Measurements from ENCODE around the gene UBXN1.
"Not testable (repeated sequence)": the region's sequence is repeated elsewhere in the genome, so short reads cannot be mapped to it uniquely, and the experiment has no call there.

UBXN1 gene

DNA sequence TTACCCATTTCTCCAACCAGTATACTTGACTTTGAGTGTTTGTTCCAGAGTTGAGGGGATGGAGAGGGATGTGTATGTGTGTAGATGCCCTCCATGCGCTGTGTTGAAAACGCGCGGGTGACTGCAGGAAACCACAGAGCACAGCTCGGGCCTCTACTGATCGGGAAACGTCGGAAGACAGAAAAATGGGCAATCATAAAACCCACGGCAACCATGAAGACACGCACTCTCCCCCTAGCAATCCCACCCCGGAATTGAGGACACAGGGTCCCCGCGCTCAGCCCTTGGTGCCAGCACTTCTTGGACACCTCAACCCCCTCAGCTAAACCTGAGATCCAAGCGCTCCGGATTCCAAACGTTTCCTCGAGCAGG is 7.7 kb downstream of the UBXN1 start:
- DNase-seq = no peak

DNA sequence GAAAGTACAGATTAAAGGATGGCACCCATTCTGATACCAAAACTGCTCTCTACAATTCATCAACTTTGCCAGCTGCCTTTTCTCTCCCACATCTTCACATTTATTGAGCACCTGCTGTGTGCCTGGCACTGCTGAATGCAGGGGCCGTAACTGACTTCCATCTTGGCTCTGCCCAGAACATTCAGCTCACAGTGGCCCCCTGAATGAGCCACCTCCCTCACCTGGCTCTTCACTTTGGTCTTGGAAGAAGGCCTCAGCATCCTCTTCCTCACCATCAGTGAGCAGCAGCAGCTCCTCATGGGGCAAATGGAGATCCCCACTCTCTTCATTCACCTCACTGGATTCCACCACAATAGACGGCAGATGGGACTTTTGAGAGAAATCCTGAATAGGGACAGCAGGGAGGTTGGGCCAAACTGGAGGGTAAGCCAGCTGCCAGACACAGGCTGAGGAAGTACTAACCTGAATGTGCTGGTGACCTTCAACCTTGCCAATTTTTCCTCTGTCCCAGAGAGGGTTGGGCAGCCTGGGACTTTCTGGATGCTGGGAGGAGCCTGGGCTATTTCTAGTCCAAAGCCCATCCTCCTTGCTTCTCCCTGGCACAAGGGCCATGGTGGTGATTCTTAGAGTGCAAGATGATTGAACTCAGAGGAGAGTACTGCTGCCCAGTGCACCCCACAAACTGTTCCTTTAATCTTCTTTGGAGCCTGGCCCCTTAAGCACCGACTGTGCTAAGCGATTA is 9.3 kb downstream of the UBXN1 start:
- no peak for DNase-seq

- DNase-seq = no peak
These were observed 11.4 kb downstream of the UBXN1 start for GRCh38 chr11:62667460-62667859.

GRCh38 chr11:62666259-62666926 is 12.5 kb downstream of the UBXN1 start:
- no peak for DNase-seq

- peak; percentile 62 for DNase-seq
These were observed 13.1 kb downstream of the UBXN1 start for GRCh38 chr11:62665599-62666258.

- DNase-seq = peak; percentile 96
These were observed 13.7 kb downstream of the UBXN1 start, which contains the start of the genes C11orf98 and CSKMT for GRCh38 chr11:62665075-62665598. Gene C11orf98 (minus strand): TSS chr11:62665210. CDS start chr11:62665169, 41 bp downstream. Gene CSKMT (plus strand): TSS chr11:62665312. CDS start chr11:62665880, 568 bp downstream.

GRCh38 chr11:62664405-62665074 is 14.3 kb downstream of the UBXN1 start:
- DNase-seq = peak; percentile 69

DNA sequence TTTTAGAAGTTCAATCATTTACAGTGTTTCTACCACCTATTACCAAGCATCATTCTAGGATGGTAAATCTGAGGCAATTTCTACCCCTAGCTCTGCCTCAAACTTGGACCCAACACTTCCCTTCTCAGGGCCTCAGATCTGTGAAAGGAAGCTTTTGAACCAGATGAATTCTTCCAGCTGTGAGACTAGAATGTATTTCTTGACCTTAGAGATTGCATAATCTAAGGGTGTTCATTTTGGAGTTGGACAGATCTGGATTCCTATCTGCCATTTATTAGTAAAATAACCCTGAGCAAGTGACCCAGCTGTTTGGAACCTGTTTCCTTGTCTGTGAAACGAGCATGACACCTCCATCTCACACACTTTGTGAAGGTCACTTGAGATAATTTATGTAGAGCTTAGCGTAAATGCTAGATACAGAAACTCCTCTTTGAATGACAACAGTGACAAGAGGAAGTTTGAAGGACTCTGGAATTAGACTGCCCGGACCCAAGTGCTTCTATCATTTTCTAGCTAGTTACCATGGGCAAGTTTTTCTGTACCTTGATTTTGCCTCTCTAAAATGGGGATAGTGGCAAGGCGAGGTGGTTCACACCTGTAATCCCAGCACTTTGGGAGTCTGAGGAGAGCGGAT is 22.0 kb downstream of the UBXN1 start:
- DNase-seq = no peak

- DNase-seq = no peak
These were observed 24.6 kb downstream of the UBXN1 start for GRCh38 chr11:62654297-62654696.

GRCh38 chr11:62652161-62653006 is 26.5 kb downstream of the UBXN1 start:
- no peak for DNase-seq

DNA sequence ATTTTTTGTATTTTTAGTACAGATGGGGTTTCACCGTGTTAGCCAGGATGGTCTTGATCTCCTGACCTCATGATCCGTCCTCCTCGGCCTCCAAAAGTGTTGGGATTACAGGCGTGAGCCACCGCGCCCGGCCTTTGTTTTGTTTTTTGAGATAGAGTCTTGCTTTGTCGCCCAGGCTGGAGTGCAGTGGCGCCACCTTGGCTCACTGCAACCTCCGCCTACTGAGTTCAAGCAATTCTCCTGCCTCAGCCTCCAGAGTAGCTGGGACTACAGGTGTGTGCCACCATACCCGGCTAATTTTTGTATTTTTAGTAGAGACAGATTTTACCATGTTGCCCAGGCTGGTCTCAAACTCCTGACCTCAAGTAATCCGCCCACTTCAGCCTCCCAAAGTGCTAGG is 28.6 kb downstream of the UBXN1 start:
- DNase-seq = not testable (repeated sequence)

DNA sequence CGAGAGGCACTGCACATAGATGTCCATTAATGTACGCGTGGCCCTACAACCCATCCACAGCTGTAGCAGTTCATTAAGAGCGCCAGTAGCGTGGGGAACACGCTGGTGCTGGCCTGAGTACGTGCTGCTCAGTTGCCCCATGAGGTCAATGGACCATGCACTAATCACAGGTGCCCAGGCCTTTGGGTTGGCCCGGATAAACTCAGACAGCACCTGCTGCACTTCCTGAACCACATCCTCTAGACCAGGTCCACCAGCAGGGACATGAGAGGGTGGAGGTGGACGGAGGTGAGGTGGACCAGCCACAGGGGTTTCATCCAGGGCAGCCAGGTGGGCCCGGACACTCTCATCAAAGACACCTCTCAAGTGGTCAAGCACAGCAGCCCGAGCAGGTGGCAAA is 29.4 kb downstream of the UBXN1 start:
- no peak for DNase-seq

DNA sequence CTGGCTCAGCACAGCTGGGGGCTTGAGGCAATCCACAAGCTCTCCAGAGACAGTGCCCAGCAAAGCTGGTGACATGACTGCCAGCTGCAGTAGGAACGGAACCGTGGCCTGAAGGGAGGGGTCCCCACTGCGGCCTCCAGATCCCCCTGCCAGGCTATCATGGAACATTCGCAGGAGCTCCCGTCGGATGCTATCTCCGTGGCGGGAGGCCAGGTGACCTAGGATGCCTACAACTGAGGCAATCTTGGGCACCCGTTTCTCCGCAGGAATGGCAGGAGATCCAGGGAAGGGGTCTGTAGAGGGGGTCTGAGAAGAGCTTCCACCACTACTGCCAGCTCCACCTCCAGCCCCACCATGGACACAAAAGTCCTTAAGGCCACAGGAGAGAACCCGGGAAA is 29.9 kb downstream of the UBXN1 start:
- no peak for DNase-seq

- no peak for DNase-seq
These were observed 30.5 kb downstream of the UBXN1 start for GRCh38 chr11:62648185-62648966.

DNA sequence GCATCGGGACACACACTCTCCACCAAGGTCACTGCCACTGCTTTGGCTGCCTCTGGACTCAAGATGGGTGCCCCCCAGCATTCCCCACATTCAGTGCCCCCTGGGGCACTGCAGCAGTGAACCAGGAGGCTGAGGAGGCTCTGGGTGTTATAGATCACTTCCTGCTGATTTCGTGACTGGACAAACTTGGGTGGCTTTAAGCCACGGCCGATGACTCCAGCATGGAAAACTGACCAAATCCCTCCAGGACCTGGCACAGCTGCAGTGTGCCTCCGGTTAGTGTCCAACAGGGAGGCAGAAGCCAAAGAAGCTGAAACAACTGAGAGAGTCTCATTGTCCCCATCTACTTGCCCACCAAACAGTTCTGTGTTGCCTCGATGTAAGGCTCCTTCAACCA is 31.3 kb downstream of the UBXN1 start:
- no peak for DNase-seq

DNA sequence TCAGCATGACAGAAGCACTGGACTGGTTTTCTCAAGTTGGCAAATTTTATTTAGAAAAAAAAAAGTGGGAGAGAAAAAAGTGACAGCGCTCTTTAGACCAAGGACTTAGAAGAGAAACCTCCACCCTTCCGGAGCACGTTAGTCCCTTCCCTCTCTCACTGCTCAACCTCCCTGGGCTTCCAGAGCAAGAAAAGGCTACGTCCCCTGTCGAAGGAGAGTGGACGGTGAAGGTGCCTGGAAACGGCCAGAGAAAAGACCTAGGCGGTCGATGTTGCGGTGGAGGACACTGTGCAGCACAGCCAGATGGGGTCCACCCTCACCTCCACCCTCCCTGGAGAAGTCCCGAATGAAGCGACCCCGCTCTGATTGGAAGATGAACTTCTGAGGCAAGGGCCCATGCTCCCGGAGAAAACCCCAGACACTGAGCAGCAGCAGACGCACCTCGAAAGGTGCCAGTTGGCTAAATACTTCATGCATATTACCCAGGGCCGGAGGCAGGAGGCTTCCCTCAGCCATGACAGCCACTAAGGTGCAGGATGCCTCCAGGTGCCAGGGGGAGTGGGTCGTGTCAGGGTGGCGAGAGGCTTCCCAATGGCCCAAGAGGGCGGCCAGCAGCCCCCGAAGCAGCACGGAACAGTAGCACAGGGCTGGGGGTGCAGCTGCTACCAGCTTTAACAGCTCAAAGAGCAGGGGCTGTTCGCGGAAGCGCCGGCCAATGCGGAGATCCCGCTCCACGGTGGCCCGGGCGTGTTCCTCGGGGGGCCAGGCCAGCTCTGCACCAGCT is 31.9 kb downstream of the UBXN1 start:
- DNase-seq = no peak

DNA sequence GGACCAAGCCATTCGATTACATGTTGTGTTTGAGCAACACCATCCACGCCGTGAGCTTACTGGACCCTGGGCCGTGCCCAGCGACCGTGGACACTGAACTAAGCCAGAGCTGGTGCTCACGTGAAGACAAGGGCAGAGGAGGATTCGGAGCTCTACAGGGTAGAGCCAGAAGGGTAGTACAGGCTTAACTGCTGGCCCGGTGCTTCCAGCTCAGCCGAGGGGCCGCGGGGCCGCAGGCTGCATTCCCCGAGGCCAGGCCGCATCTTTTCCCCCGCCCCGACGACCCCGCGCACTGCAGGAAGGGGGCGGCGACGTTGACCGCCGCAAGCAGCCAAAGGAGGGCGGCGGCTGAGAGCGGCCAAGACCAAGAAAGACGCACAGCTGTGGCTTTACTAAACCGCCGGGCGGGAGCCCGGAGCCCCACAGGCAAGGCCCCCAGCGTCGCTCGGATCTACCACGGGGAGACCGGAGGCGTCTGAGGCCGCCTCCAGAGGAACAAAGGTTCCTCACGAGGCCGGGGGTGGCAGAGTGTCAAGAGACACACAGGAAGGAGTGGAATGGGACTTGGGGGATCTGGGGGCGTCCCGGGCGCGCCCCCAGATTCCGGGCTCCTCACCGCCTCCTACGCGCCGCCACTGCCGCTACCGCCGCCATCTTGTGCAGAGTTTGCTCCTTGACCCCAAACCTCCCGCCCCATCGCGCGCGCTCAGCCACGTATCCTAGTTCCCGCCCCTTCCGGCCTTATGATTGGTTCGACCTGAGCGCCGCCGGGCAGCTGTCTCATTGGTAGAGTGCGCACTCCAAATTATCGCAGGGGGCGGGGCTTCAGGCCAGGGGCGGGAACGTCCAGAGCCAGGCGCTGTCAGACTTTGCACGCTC is 32.7 kb downstream of the UBXN1 start, which contains the start of gene GANAB:
Gene GANAB (minus strand): TSS at position 668 of the 879 bp plus-strand sequence. CDS start 14 bp downstream, at position 654.
- peak; percentile 99 for DNase-seq

- DNase-seq = no peak
These were observed 33.3 kb downstream of the UBXN1 start for GRCh38 chr11:62645671-62645945.

DNA sequence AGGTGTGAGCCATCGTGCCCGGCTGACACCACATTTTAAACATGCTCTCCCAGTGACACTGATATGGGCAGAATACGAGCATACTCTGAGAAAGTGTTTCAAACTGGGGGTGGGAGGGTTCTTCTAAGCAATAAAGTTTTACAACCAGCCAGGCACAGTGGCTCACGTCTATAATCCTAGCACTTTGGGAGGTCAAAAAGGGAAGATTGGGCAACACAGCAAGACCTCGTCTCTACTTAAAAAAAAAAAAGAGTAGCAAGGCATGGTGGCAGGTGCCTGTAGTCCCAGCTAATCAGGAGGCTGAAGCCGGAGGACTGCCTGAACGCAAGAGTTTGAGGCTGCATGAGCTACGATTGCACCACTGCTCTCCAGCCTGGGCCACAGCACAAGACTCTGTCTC is 34.7 kb downstream of the UBXN1 start:
- no peak for DNase-seq

Data from NCI-H1092 (cell line).